Stimulated activated naive CD8-positive, alpha-beta T cell treated with anti-CD3 and anti-CD28 coated beads, Interleukin-15, amount 100 ng/mL, for 72 hours (primary cell): ENCODE results near the gene MAP3K9.

Experiments used
- ATAC-seq: fragments of 150-1000 bp; cut with Tn5 transposase; 2 replicates; pipeline ENCODE4 v1.10.0; 2021; ENCODE audit warnings: mild to moderate bottlenecking, moderate library complexity
- DNase-seq, 2 donors: peaks; one replicate each; pipeline ENCODE4 v3.0.0; 2021 to 2022
- H3K27ac Mint-ChIP-seq, 2 donors: one replicate each; pipeline ENCODE4 v1.8.0; 2022; ENCODE audit warnings: mild to moderate bottlenecking in 2 of 2, mixed read lengths in 2 of 2, moderate library complexity in 2 of 2
- H3K27me3 Mint-ChIP-seq: one replicate; pipeline ENCODE4 v1.8.0; 2022; ENCODE audit warnings: mixed read lengths
- H3K4me1 Mint-ChIP-seq: one replicate; pipeline ENCODE4 v1.8.0; 2022; ENCODE audit warnings: mild to moderate bottlenecking, mixed read lengths
- H3K4me3 Mint-ChIP-seq, 2 donors: one replicate each; pipeline ENCODE4 v1.8.0; 2022; ENCODE audit warnings: mild to moderate bottlenecking in 2 of 2, mixed read lengths in 2 of 2, moderate library complexity in 1 of 2
- H3K9me3 Mint-ChIP-seq, 2 donors: one replicate each; pipeline ENCODE4 v1.8.0; 2022; ENCODE audit warnings: mixed read lengths in 2 of 2

Gene MAP3K9

DNA sequence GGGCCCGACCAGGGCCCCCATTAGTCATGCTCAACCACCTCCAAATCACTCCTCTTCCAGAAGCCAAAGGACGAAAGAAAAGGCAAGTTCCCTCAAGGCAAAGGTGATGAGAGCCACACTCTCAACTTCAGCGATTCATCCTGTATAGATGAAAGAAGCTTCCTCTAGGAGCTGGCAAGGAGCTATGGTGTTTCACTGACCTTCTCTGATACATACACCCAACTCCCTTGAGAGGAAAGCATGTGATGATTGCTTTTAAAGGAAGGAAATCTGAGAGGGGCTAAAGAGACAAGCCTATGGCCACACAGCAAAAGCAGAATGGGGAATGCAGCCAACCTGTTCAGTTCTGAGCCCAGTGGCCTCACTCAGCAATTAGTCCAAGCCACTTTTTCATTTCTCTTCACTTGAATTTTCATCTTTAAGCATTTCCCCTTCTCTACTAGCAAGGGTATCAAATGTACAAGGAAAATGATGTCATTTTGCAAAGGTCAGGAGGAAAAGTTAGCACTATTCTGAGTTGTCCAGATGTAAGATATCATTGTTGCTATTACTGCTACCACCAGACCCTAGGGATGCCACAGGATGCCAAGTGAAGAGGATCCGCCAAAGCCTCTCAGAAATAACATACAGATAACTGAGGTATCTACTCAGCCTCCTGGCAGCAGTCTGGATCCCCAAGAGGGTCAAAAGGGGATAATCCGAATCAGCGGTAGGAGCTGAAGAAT, 82.5 kb downstream of the MAP3K9 start:
- H3K9me3 Mint-ChIP-seq = no peaks in the 10 kb centered on the region
- no peak overlapping the region for H3K4me3 Mint-ChIP-seq
- no peak for DNase-seq
- ATAC-seq = no peak
- no peaks in the 10 kb centered on the region for H3K27me3 Mint-ChIP-seq
- H3K4me1 Mint-ChIP-seq = no peaks in the 10 kb centered on the region
- no peak overlapping the region for H3K27ac Mint-ChIP-seq

GRCh38 chr14:70724944-70725343, 84.4 kb downstream of the MAP3K9 start:
- ATAC-seq (no peak), DNase-seq (no peak)
- Mint-ChIP-seq H3K9me3 (no peaks in the 10 kb centered on the region), H3K4me1 (no peaks in the 10 kb centered on the region), H3K4me3 (no peak overlapping the region), H3K27ac (no peak overlapping the region), H3K27me3 (no peaks in the 10 kb centered on the region)

GRCh38 chr14:70724110-70724509, 85.2 kb downstream of the MAP3K9 start:
- Mint-ChIP-seq H3K27me3 (no peaks in the 10 kb centered on the region), H3K4me1 (no peaks in the 10 kb centered on the region), H3K27ac (no peak overlapping the region), H3K9me3 (no peaks in the 10 kb centered on the region), H3K4me3 (no peak overlapping the region)
- ATAC-seq = no peak
- no peak for DNase-seq

GRCh38 chr14:70723276-70723675, 86.0 kb downstream of the MAP3K9 start:
- no peaks in the 10 kb centered on the region for H3K9me3 Mint-ChIP-seq
- ATAC-seq = no peak
- DNase-seq = no peak

DNA sequence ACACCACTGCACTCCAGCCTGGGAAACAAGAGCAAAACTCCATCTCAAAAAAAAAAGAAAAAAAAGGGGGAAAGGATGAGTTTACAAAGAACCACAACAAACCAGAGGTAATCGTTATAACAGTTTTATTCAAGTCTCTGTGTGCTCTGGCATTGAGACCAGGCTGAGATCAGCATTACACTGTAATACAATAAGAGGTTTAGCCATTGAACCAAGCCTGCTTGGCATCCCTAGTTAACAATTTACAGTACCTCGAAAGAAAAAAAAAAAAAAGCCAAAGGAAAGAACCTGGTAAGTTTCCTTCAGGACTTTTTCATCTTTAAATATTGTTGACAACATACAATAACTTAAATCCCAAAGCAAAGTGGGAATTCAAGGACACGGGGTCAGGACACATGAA, 86.9 kb downstream of the MAP3K9 start:
- Mint-ChIP-seq H3K4me1 (no peaks in the 10 kb centered on the region), H3K27me3 (no peaks in the 10 kb centered on the region), H3K4me3 (no peak overlapping the region), H3K27ac (no peak overlapping the region), H3K9me3 (no peaks in the 10 kb centered on the region)
- ATAC-seq (no peak), DNase-seq (no peak)

More at GRCh38 chr14:70723276-70723675, 86.0 kb downstream of the MAP3K9 start:
- H3K4me3 Mint-ChIP-seq = no peak overlapping the region
- H3K4me1 Mint-ChIP-seq = no peaks in the 10 kb centered on the region
- H3K27me3 Mint-ChIP-seq = no peaks in the 10 kb centered on the region
- no peak overlapping the region for H3K27ac Mint-ChIP-seq

- H3K27me3 Mint-ChIP-seq = no peaks in the 10 kb centered on the region
- no peaks in the 10 kb centered on the region for H3K4me1 Mint-ChIP-seq
- H3K4me3 Mint-ChIP-seq = no peak overlapping the region
- no peaks in the 10 kb centered on the region for H3K9me3 Mint-ChIP-seq
- DNase-seq (no peak), ATAC-seq (no peak)
- H3K27ac Mint-ChIP-seq = no peak overlapping the region
Observed at GRCh38 chr14:70721542-70721941, 87.8 kb downstream of the MAP3K9 start.

GRCh38 chr14:70718383-70719118, 90.8 kb downstream of the MAP3K9 start:
- DNase-seq (no peak), ATAC-seq (no peak)
- H3K27ac Mint-ChIP-seq = no peak overlapping the region
- H3K27me3 Mint-ChIP-seq = no peaks in the 10 kb centered on the region
- H3K4me3 Mint-ChIP-seq = no peak overlapping the region
- peaks cover 7% of the 10 kb centered on the region for H3K4me1 Mint-ChIP-seq
- no peaks in the 10 kb centered on the region for H3K9me3 Mint-ChIP-seq

DNA sequence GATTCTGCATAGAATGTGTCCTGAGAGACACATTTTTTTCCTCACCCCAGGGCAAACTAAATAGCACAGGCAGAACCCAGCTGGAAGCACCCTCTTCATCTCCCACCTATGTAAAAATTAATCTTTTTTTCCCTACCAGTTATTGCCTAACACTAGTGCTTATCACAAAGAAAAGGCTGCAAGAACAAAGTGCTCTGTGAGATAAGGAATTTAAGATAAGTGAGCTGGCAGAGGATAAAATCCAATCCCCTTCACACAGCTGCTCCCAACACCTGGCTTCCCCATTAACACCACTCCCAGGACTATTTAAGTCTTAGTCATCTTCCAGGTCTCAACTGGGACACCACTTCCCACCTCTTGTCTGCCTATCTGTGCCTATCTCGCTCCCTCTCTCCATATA, 92.4 kb downstream of the MAP3K9 start:
- H3K27me3 Mint-ChIP-seq = no peaks in the 10 kb centered on the region
- H3K27ac Mint-ChIP-seq = no peak overlapping the region
- peaks cover 7% of the 10 kb centered on the region for H3K4me1 Mint-ChIP-seq
- no peaks in the 10 kb centered on the region for H3K9me3 Mint-ChIP-seq
- ATAC-seq (no peak), DNase-seq (no peak)
- no peak overlapping the region for H3K4me3 Mint-ChIP-seq

- Mint-ChIP-seq H3K9me3 (no peaks in the 10 kb centered on the region), H3K27me3 (no peaks in the 10 kb centered on the region), H3K4me3 (no peak overlapping the region), H3K4me1 (peaks cover 7% of the 10 kb centered on the region), H3K27ac (no peak overlapping the region)
- DNase-seq (no peak), ATAC-seq (no peak)
Observed at GRCh38 chr14:70716483-70716882, 92.8 kb downstream of the MAP3K9 start.

- no peak overlapping the region for H3K27ac Mint-ChIP-seq
- peak overlapping the region in 1 of 2 donors; percentile 0 for H3K4me3 Mint-ChIP-seq
- peaks cover 7% of the 10 kb centered on the region for H3K4me1 Mint-ChIP-seq
- H3K9me3 Mint-ChIP-seq = no peaks in the 10 kb centered on the region
- peak; percentile 28 to 33 for DNase-seq
- peak; percentile 39 for ATAC-seq
- H3K27me3 Mint-ChIP-seq = no peaks in the 10 kb centered on the region
Observed at GRCh38 chr14:70714055-70714550, 95.2 kb downstream of the MAP3K9 start.

- Mint-ChIP-seq H3K9me3 (no peaks in the 10 kb centered on the region), H3K27ac (peak overlapping the region in 1 of 2 donors; percentile 7), H3K4me1 (peaks cover 7% of the 10 kb centered on the region), H3K27me3 (no peaks in the 10 kb centered on the region), H3K4me3 (no peak overlapping the region)
- ATAC-seq = no peak
- no peak for DNase-seq
Observed at GRCh38 chr14:70713511-70713916, 95.8 kb downstream of the MAP3K9 start.

GRCh38 chr14:70713096-70713495, 96.2 kb downstream of the MAP3K9 start:
- peaks cover 7% of the 10 kb centered on the region for H3K4me1 Mint-ChIP-seq
- DNase-seq (no peak), ATAC-seq (no peak)
- H3K9me3 Mint-ChIP-seq = no peaks in the 10 kb centered on the region
- no peak overlapping the region for H3K27ac Mint-ChIP-seq
- no peaks in the 10 kb centered on the region for H3K27me3 Mint-ChIP-seq
- H3K4me3 Mint-ChIP-seq = no peak overlapping the region

DNA sequence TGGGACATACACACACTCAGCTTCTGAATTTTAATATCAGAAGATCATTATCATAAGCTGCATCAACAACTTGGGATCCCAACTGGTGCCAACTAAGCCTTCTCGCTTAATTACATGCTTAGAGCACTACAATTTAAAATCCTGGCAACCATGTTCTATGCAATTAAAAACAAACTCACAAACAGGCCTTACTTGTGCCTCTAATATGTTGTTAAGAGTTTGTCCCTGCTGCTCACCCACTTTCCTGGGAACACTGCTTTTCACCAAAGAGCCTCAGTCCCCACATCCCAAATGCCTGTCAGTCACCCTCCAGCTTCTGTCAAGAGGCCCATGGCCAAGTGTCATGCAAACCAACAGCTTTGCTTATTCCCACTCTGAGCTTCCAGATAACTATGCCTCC, 97.9 kb downstream of the MAP3K9 start:
- H3K27me3 Mint-ChIP-seq = no peaks in the 10 kb centered on the region
- no peak overlapping the region for H3K27ac Mint-ChIP-seq
- no peak overlapping the region for H3K4me3 Mint-ChIP-seq
- DNase-seq (no peak), ATAC-seq (no peak)
- no peaks in the 10 kb centered on the region for H3K9me3 Mint-ChIP-seq
- H3K4me1 Mint-ChIP-seq = peaks cover 13% of the 10 kb centered on the region

- Mint-ChIP-seq H3K9me3 (no peaks in the 10 kb centered on the region), H3K27me3 (no peaks in the 10 kb centered on the region), H3K4me1 (peaks cover 13% of the 10 kb centered on the region), H3K4me3 (no peak overlapping the region), H3K27ac (no peak overlapping the region)
- DNase-seq (no peak), ATAC-seq (no peak)
Observed at GRCh38 chr14:70709726-70710382, 99.5 kb downstream of the MAP3K9 start.

DNA sequence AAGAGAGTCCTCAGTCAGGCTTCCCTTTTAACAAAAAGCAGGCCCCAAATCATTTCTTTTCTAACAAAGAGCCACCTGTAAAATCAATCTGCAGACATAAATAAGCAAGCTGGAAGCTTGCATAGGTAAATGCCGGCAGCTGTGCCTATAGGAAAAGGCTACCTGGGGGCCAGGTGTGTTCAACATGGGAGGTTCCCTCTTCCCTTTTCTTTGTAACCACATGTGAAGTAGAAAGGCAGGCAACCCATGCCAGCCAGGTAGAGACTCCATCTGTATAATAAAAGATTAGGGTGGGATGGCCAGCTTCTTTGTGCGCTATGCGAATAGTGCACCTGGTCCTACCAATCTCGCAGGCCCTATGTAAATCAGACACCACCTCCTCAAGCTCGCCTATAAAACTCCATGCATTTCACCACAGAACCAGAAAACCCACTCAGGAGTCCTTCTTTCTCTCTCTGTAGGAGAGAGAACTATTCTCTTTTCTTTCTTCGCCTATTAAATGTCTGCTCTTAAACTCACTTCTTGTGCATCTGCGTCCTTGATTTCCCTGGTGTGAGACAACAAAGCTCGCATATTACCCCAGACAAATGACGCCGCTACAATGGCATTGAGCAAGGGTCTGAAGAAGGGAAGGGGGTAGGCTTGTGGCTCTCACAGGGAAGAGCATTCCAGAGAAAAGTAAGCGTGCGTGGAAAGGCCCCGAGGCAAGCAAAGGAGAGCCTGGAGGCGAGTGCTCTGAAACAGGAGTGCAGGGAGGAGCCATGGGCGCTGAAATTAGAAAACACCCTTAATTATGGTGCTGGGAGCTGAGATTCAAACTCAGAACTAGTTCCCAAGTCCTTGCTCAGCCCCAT, 100.4 kb downstream of the MAP3K9 start:
- no peak for DNase-seq
- Mint-ChIP-seq H3K4me1 (peaks cover 9% of the 10 kb centered on the region), H3K4me3 (no peak overlapping the region), H3K27ac (no peak overlapping the region), H3K27me3 (no peaks in the 10 kb centered on the region), H3K9me3 (no peaks in the 10 kb centered on the region)
- ATAC-seq = no peak
